PC-3 (cell line): ENCODE results near the gene VAMP8.

Source experiments
- EZH2 ChIP-seq: fragments of 300-600 bp; sonication (generic); IDR thresholded peaks from one replicate; pipeline ENCODE4 v1.6.1; 2017; ENCODE audit warnings: antibody characterized with exemption, mild to moderate bottlenecking, low read length; ENCODE audit not compliant: unreplicated experiment
- TF ChIP-seq, protein P1 (sequence below): fragments of 300-600 bp; sonication (generic); conservative IDR thresholded peaks from 2 replicates; pipeline ENCODE4 v1.5.1; 2017; ENCODE audit warnings: antibody characterized with exemption, low read depth, mild to moderate bottlenecking, low read length

GRCh38 chr2:85582492-85582891, 5.1 kb downstream of the VAMP8 start:
- no peak for TF ChIP-seq EZH2
- TF ChIP-seq, protein P1, sequence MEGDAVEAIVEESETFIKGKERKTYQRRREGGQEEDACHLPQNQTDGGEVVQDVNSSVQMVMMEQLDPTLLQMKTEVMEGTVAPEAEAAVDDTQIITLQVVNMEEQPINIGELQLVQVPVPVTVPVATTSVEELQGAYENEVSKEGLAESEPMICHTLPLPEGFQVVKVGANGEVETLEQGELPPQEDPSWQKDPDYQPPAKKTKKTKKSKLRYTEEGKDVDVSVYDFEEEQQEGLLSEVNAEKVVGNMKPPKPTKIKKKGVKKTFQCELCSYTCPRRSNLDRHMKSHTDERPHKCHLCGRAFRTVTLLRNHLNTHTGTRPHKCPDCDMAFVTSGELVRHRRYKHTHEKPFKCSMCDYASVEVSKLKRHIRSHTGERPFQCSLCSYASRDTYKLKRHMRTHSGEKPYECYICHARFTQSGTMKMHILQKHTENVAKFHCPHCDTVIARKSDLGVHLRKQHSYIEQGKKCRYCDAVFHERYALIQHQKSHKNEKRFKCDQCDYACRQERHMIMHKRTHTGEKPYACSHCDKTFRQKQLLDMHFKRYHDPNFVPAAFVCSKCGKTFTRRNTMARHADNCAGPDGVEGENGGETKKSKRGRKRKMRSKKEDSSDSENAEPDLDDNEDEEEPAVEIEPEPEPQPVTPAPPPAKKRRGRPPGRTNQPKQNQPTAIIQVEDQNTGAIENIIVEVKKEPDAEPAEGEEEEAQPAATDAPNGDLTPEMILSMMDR = no peak
